SK-N-SH (cell line): ENCODE data around the gene ATP5F1A.

Experiments used
- ELF1 ChIP-seq: IDR thresholded peaks from 2 replicates; pipeline ENCODE4 v1.4.0; 2012
- EZH2phosphoT487 ChIP-seq: fragments of 200-600 bp; sonication (generic); IDR thresholded peaks from 2 replicates; pipeline ENCODE4 v1.6.1; 2017; ENCODE audit warnings: low read depth, mixed run types, mild to moderate bottlenecking, antibody characterized with exemption, moderate library complexity, borderline replicate concordance
- FOXM1 ChIP-seq: IDR thresholded peaks from 2 replicates; pipeline ENCODE4 v1.4.0; 2012; ENCODE audit warnings: low read depth, mild to moderate bottlenecking
- MEF2A ChIP-seq: IDR thresholded peaks from 2 replicates; pipeline ENCODE4 v1.4.0; 2012; ENCODE audit warnings: low read depth, borderline replicate concordance
- POLR2AphosphoS5 ChIP-seq: IDR thresholded peaks from 2 replicates; pipeline ENCODE4 v1.6.1; 2012; ENCODE audit warnings: low read depth, low read length
- TAF1 ChIP-seq: IDR thresholded peaks from 2 replicates; pipeline ENCODE4 v1.6.1; 2012; ENCODE audit warnings: low read depth, mild to moderate bottlenecking, low read length, moderate library complexity, borderline replicate concordance
- TEAD4 ChIP-seq: IDR thresholded peaks from 2 replicates; pipeline ENCODE4 v1.4.0; 2012; ENCODE audit warnings: mild to moderate bottlenecking, borderline replicate concordance; ENCODE audit not compliant: insufficient read depth
- YY1 ChIP-seq: IDR thresholded peaks from 2 replicates; pipeline ENCODE4 v1.4.0; 2012; ENCODE audit warnings: low read depth, mild to moderate bottlenecking
- TF ChIP-seq, protein P1 (sequence below): fragments of 200-600 bp; sonication (generic); IDR thresholded peaks from 2 replicates; pipeline ENCODE4 v1.6.1; 2017; ENCODE audit warnings: antibody characterized with exemption, mild to moderate bottlenecking, moderate library complexity
- TF ChIP-seq, protein P2 (sequence below): fragments of 150-350 bp; IDR thresholded peaks from 2 replicates; pipeline ENCODE4 v1.6.1; 2017; ENCODE audit warnings: antibody characterized with exemption, low read length, low read depth, borderline replicate concordance
- TF ChIP-seq, protein P3 (sequence below): IDR thresholded peaks from 2 replicates; pipeline ENCODE4 v1.4.0; 2012; ENCODE audit warnings: low read depth, borderline replicate concordance
- TF ChIP-seq, protein P4 (sequence below): IDR thresholded peaks from 2 replicates; pipeline ENCODE4 v1.6.1; 2012; ENCODE audit warnings: mild to moderate bottlenecking, low read depth, low read length, moderate library complexity

DNA sequence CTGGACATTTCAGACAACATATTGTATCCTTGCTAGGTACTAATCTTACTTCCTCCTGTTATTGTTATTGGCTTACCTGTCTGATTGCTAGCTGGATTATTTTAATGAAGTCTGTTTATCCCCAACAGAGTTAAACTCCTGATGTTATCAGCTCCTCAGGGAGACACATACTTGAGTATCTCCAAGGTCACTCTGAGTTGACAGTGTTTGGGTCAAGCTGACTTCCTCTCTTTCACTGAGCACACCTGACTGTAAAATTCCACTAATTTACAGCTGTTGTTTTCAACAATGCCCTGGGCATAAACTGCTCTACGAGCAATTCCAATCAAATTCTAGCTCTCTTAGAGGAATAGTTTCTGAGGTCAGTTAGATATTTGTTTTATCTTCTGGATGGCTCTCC is 15.7 kb upstream of the ATP5F1A start:
- TF ChIP-seq, protein P1, sequence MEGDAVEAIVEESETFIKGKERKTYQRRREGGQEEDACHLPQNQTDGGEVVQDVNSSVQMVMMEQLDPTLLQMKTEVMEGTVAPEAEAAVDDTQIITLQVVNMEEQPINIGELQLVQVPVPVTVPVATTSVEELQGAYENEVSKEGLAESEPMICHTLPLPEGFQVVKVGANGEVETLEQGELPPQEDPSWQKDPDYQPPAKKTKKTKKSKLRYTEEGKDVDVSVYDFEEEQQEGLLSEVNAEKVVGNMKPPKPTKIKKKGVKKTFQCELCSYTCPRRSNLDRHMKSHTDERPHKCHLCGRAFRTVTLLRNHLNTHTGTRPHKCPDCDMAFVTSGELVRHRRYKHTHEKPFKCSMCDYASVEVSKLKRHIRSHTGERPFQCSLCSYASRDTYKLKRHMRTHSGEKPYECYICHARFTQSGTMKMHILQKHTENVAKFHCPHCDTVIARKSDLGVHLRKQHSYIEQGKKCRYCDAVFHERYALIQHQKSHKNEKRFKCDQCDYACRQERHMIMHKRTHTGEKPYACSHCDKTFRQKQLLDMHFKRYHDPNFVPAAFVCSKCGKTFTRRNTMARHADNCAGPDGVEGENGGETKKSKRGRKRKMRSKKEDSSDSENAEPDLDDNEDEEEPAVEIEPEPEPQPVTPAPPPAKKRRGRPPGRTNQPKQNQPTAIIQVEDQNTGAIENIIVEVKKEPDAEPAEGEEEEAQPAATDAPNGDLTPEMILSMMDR = no peak
- TF ChIP-seq ELF1 (no peak), POLR2AphosphoS5 (no peak), TAF1 (no peak), EZH2phosphoT487 (no peak), TEAD4 (no peak), MEF2A (no peak), FOXM1 (no peak), YY1 (no peak)
- TF ChIP-seq, protein P2, sequence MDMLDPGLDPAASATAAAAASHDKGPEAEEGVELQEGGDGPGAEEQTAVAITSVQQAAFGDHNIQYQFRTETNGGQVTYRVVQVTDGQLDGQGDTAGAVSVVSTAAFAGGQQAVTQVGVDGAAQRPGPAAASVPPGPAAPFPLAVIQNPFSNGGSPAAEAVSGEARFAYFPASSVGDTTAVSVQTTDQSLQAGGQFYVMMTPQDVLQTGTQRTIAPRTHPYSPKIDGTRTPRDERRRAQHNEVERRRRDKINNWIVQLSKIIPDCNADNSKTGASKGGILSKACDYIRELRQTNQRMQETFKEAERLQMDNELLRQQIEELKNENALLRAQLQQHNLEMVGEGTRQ = no peak
- TF ChIP-seq, protein P3, sequence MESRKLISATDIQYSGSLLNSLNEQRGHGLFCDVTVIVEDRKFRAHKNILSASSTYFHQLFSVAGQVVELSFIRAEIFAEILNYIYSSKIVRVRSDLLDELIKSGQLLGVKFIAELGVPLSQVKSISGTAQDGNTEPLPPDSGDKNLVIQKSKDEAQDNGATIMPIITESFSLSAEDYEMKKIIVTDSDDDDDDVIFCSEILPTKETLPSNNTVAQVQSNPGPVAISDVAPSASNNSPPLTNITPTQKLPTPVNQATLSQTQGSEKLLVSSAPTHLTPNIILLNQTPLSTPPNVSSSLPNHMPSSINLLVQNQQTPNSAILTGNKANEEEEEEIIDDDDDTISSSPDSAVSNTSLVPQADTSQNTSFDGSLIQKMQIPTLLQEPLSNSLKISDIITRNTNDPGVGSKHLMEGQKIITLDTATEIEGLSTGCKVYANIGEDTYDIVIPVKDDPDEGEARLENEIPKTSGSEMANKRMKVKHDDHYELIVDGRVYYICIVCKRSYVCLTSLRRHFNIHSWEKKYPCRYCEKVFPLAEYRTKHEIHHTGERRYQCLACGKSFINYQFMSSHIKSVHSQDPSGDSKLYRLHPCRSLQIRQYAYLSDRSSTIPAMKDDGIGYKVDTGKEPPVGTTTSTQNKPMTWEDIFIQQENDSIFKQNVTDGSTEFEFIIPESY = no peak
- TF ChIP-seq, protein P4, sequence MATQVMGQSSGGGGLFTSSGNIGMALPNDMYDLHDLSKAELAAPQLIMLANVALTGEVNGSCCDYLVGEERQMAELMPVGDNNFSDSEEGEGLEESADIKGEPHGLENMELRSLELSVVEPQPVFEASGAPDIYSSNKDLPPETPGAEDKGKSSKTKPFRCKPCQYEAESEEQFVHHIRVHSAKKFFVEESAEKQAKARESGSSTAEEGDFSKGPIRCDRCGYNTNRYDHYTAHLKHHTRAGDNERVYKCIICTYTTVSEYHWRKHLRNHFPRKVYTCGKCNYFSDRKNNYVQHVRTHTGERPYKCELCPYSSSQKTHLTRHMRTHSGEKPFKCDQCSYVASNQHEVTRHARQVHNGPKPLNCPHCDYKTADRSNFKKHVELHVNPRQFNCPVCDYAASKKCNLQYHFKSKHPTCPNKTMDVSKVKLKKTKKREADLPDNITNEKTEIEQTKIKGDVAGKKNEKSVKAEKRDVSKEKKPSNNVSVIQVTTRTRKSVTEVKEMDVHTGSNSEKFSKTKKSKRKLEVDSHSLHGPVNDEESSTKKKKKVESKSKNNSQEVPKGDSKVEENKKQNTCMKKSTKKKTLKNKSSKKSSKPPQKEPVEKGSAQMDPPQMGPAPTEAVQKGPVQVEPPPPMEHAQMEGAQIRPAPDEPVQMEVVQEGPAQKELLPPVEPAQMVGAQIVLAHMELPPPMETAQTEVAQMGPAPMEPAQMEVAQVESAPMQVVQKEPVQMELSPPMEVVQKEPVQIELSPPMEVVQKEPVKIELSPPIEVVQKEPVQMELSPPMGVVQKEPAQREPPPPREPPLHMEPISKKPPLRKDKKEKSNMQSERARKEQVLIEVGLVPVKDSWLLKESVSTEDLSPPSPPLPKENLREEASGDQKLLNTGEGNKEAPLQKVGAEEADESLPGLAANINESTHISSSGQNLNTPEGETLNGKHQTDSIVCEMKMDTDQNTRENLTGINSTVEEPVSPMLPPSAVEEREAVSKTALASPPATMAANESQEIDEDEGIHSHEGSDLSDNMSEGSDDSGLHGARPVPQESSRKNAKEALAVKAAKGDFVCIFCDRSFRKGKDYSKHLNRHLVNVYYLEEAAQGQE = no peak
